Activated CD4-positive, alpha-beta T cell treated with anti-CD3 and anti-CD28 coated beads for 36 hours (primary cell): ENCODE measurements around the gene DPH6. TPM values are rescaled to one million over a fixed set of nuclear protein-coding genes. Genes with fewer than 3 reads are reported as not detected.

Experiments
- ATAC-seq: fragments of 200-7000 bp; cut with Tn5 transposase; one replicate; pipeline ENCODE4 v1.10.0; 2021; ENCODE audit warnings: mild to moderate bottlenecking, moderate library complexity
- CTCF ChIA-PET: fragments of 350-600 bp; sonication (Branson Sonifier 250); formaldehyde crosslinking; loops from one replicate; lab custom pipeline; 2021; ENCODE audit warnings: antibody characterized with exemption; lab: Charles Lee
- POLR2A ChIA-PET: fragments of 350-600 bp; sonication (Branson Sonifier 250); formaldehyde crosslinking; loops from one replicate; lab custom pipeline; 2021; ENCODE audit warnings: antibody characterized with exemption, inconsistent platforms; lab: Charles Lee
- DNase-seq: peaks from one replicate; pipeline ENCODE4 v3.0.0-alpha.2; 2020
- H3K27ac Mint-ChIP-seq: one replicate; pipeline ENCODE4 v1.8.0; 2021; ENCODE audit warnings: mixed read lengths
- H3K27me3 Mint-ChIP-seq: one replicate; pipeline ENCODE4 v1.8.0; 2021; ENCODE audit warnings: mixed read lengths
- H3K36me3 Mint-ChIP-seq: one replicate; pipeline ENCODE4 v1.8.0; 2021; ENCODE audit warnings: low read depth, mixed read lengths
- H3K4me1 Mint-ChIP-seq: one replicate; pipeline ENCODE4 v1.8.0; 2021; ENCODE audit warnings: mixed read lengths
- H3K4me3 Mint-ChIP-seq: one replicate; pipeline ENCODE4 v1.8.0; 2021; ENCODE audit warnings: mild to moderate bottlenecking, moderate library complexity, mixed read lengths
- H3K9me3 Mint-ChIP-seq: one replicate; pipeline ENCODE4 v1.8.0; 2021; ENCODE audit warnings: low read depth, mixed read lengths
- intact Hi-C, 2 experiments: fragments of 100-400 bp; cut with DNase I in 1 of 2; cut with micrococcal nuclease in 1 of 2; formaldehyde crosslinking; loops; one replicate each; pipeline versions ENCODE4 v1.14.2 to v1.15.1; 2022 to 2024; cut with DNase I, micrococcal nuclease
- total RNA-seq, 2 experiments: library from RNA; stranded (reverse); gene quantifications; one replicate each; pipeline ENCODE4 v1.2.3, GENCODE V29; 2021

DPH6 gene
- total RNA-seq, 2 experiments from 2014 or later, result 8.1 to 14.0 TPM

DNA sequence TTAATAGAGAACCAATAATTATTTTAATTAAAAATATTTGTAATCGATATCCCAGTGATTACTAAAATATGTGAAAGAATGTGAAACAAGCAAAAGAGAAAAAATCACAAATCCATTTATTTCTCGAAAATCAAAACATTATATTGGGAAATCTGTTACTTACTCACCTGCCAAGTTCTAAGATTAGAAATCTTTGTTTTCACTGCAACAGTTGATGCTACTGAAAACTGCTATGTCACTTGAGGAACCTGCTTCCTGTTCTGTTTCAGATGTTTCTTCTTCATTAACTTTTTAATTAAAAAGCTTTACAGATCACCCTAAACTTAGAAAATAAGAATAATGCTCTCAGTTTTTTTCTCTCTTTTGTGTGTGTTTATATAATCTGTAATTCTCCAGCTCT lies 13.7 kb upstream of the DPH6 start:
- Mint-ChIP-seq H3K27ac (no peak overlapping the region), H3K4me1 (peaks cover 11% of the 10 kb centered on the region), H3K4me3 (no peak overlapping the region), H3K9me3 (no peaks in the 10 kb centered on the region), H3K27me3 (peaks cover under 1% of the 10 kb centered on the region), H3K36me3 (no peaks in the 10 kb centered on the region)
- intact Hi-C loops, result no loop called here
- POLR2A ChIA-PET, result no interaction called here
- ATAC-seq, result no peak
- CTCF ChIA-PET, result no interaction called here
- no peak for DNase-seq

DNA sequence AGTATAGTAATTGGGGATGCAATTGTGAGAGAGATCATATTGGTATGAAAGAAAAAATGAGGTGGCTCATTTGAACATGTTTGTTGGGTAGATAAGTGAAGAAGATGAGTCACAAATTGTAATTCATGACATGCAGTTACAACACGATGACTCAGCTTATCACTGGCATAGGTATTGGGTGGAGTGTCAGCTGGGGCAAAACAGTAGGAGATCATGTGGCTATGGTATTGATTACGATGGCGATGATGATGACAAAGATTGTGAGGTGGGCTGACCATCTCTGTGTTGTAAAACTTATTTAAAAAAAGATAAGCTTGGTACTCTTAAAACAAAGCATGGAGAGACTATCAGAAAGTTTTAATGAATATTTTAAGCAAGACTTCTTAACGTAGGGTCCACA lies 11.6 kb upstream of the DPH6 start:
- DNase-seq, result peak; percentile 8
- H3K27me3 Mint-ChIP-seq, result peaks cover 2% of the 10 kb centered on the region
- no peak overlapping the region for H3K4me3 Mint-ChIP-seq
- no peaks in the 10 kb centered on the region for H3K36me3 Mint-ChIP-seq
- intact Hi-C loops, result no loop called here
- H3K27ac Mint-ChIP-seq, result peak overlapping the region; percentile 27
- peaks cover 11% of the 10 kb centered on the region for H3K4me1 Mint-ChIP-seq
- H3K9me3 Mint-ChIP-seq, result no peaks in the 10 kb centered on the region
- peak; percentile 88 for ATAC-seq
- ChIA-PET CTCF (interaction anchor here (0.7 kb wide), 1 partner anchor 150 kb away, joined by 3 read pairs; no protein-coding TSS in a partner anchor), POLR2A (no interaction called here)

DNA sequence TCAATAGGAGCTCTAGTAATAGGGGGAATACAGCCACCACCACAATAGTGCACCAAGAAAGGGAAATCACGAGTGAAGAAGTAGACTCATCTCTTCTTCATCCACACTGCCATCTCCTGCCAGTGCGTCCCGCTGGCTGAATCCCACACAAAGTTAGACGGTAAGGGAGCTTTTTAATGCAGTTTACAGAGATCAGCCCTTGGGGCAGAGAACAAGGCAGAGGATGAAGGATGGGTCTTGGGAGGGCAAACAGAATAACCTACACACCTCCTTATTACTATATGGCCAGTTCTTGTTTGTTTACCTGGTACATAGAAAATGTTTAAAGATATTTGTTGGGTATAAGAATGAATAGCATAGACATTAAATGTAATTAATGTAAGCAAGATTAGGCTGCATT lies 11.0 kb upstream of the DPH6 start:
- POLR2A ChIA-PET, result no interaction called here
- no peak for ATAC-seq
- intact Hi-C loops, result no loop called here

DNA sequence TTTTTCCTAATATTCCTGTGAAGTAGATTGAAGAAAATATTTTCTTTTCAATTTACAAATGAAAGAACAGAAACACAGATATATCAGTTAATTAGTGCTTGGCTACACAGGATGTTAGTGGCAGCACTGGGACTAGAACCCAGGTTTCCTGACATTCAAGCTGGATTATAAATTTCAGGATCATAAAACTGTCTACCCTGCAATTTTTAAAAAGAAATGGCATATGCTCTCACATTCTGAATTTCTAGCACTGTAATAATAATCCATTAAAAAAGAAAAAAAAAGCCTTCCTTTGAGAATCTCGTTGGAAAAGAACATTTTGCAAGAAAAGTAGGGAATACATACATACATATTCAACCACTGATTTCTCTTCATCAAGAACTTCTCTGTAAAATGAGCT lies 9.3 kb upstream of the DPH6 start:
- Mint-ChIP-seq H3K27me3 (peaks cover 2% of the 10 kb centered on the region), H3K9me3 (no peaks in the 10 kb centered on the region), H3K4me1 (peaks cover 11% of the 10 kb centered on the region), H3K4me3 (no peak overlapping the region), H3K27ac (no peak overlapping the region), H3K36me3 (no peaks in the 10 kb centered on the region)
- POLR2A ChIA-PET, result no interaction called here
- DNase-seq, result no peak
- intact Hi-C loops, result no loop called here
- no peak for ATAC-seq
- CTCF ChIA-PET, result no interaction called here

More for the DNA sequence above, 11.0 kb upstream of the DPH6 start:
- CTCF ChIA-PET, result interaction anchor here (0.7 kb wide), 1 partner anchor 151 kb away, joined by 3 read pairs; no protein-coding TSS in a partner anchor
- H3K27me3 Mint-ChIP-seq, result peaks cover 2% of the 10 kb centered on the region
- no peaks in the 10 kb centered on the region for H3K36me3 Mint-ChIP-seq
- DNase-seq, result no peak
- no peak overlapping the region for H3K27ac Mint-ChIP-seq
- H3K9me3 Mint-ChIP-seq, result no peaks in the 10 kb centered on the region
- H3K4me3 Mint-ChIP-seq, result no peak overlapping the region
- H3K4me1 Mint-ChIP-seq, result peaks cover 11% of the 10 kb centered on the region

DNA sequence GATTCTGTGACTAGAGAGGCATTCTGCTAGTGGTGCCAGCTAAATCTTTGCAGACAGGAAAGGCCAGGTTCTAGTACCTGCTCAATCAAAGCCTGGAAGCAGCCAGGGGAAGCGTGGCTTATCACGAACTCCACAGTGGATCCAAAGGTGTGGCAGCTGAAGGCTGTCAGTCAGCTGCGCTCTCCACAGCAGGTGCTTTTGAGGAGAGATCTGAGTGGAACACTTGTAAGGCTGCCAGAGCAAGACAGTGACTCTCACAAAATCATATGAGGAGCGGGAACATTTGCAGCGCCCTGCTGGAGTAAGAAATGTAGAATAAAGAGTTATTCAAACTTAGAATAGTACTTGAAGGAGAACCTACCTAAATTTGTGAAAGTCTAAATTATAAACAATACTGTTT lies 5.0 kb upstream of the DPH6 start:
- Mint-ChIP-seq H3K4me3 (no peak overlapping the region), H3K9me3 (no peaks in the 10 kb centered on the region), H3K36me3 (peaks cover 2% of the 10 kb centered on the region), H3K4me1 (peaks cover 10% of the 10 kb centered on the region), H3K27me3 (peaks cover 2% of the 10 kb centered on the region), H3K27ac (no peak overlapping the region)
- intact Hi-C loops, result no loop called here
- no peak for DNase-seq
- ChIA-PET CTCF (no interaction called here), POLR2A (no interaction called here)
- ATAC-seq, result no peak

DNA sequence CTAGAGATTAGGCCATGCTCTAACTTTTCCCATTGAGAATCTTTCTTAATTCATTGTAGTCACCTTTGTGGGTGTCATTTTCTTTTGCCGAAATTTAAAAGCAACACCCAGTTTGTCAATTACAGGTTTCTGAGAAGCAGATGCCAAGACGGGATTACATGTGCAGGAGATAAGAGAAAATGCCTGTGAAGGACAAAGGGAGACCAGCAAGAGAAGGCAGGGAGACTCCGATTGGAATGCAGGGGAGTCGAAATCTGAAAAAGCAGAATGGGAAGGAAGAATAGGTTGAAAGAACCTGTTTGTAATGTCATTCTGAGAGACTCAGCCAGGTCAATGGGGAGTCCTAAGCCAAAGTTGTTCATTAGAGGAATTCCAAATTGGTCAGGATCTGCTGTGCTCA lies 3.6 kb upstream of the DPH6 start:
- Mint-ChIP-seq H3K36me3 (peaks cover 2% of the 10 kb centered on the region), H3K4me1 (peaks cover 14% of the 10 kb centered on the region), H3K27ac (no peak overlapping the region), H3K4me3 (no peak overlapping the region), H3K27me3 (peaks cover under 1% of the 10 kb centered on the region), H3K9me3 (no peaks in the 10 kb centered on the region)
- POLR2A ChIA-PET, result no interaction called here
- ATAC-seq (no peak), DNase-seq (no peak)
- intact Hi-C loops, result loop anchor here (5.0 to 10.0 kb wide), 6 partner anchors 108 to 1512 kb away; partner anchors contain the start of genes AVEN (in 1 of the 2), CDIN1 (in 1 of the 2), GOLGA8A (in 1 of the 2) and KATNBL1 (in 1 of the 2)
- CTCF ChIA-PET, result no interaction called here

DNA sequence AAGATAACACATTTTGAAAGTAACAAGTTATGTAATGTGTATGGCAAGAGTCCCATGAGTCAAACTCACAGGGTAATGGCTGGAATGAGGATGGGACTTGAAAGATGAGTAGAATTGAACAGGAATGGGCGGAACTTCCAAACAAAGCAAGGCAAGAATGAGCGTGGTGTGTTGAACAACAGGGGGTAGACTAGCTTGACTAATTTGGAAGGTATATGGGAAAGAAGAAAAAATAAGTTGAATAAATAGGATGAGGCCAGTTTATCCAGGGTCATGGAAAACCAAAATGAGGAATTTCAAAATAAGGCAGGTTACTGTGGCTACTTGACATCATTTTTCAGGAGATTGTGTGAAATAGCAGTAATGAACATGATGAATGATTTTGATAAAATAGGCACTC lies 2.5 kb upstream of the DPH6 start:
- Mint-ChIP-seq H3K27ac (no peak overlapping the region), H3K27me3 (no peaks in the 10 kb centered on the region), H3K4me3 (no peak overlapping the region), H3K9me3 (no peaks in the 10 kb centered on the region), H3K36me3 (peaks cover 2% of the 10 kb centered on the region), H3K4me1 (peaks cover 20% of the 10 kb centered on the region)
- POLR2A ChIA-PET, result no interaction called here
- DNase-seq, result no peak
- ATAC-seq, result no peak
- CTCF ChIA-PET, result no interaction called here
- intact Hi-C loops, result loop anchor here (5.0 to 10.0 kb wide), 6 partner anchors 109 to 1511 kb away; partner anchors contain the start of genes AVEN (in 1 of the 2), CDIN1 (in 1 of the 2), GOLGA8A (in 1 of the 2) and KATNBL1 (in 1 of the 2)

DNA sequence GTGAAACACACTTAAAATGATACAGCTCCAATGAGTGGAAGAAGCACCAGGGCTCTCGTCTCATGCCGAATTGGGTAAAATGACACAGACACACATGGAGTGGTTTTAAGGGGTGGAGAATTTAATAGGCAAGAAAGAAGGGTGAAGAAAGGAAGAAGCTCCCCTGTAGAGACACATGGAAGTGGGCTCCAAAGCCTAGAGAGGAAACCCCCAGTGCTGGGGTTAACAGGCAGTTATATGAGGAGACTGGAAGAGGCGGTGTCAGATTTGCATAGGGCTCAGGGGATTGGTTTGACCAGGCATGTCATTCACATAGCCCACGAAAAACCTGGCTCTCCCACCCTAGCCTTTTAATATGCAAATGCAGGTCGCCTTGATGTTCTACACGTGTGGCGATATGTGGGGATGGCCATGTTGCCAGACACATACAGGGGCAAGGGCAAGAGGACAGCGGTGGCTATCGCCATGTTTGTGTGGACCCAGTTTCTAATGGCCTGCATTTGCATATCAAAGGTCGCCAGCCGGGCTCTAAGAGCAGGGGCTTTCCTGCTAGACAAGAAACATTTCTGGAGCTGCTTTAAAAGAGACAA lies 1.9 kb upstream of the DPH6 start:
- Mint-ChIP-seq H3K4me1 (peaks cover 21% of the 10 kb centered on the region), H3K4me3 (no peak overlapping the region), H3K9me3 (no peaks in the 10 kb centered on the region), H3K36me3 (peaks cover 2% of the 10 kb centered on the region), H3K27me3 (no peaks in the 10 kb centered on the region), H3K27ac (no peak overlapping the region)
- DNase-seq (no peak), ATAC-seq (no peak)
- POLR2A ChIA-PET, result interaction anchor here (0.6 kb wide), 1 partner anchor 184 kb away, joined by 3 read pairs; no protein-coding TSS in a partner anchor
- CTCF ChIA-PET, result no interaction called here
- intact Hi-C loops, result loop anchor here (2.0 to 10.0 kb wide), 7 partner anchors 109 to 1553 kb away; partner anchors contain the start of genes AVEN (in 1 of the 2), CDIN1 (in 1 of the 2), GOLGA8A (in 1 of the 2) and KATNBL1 (in 1 of the 2)

DNA sequence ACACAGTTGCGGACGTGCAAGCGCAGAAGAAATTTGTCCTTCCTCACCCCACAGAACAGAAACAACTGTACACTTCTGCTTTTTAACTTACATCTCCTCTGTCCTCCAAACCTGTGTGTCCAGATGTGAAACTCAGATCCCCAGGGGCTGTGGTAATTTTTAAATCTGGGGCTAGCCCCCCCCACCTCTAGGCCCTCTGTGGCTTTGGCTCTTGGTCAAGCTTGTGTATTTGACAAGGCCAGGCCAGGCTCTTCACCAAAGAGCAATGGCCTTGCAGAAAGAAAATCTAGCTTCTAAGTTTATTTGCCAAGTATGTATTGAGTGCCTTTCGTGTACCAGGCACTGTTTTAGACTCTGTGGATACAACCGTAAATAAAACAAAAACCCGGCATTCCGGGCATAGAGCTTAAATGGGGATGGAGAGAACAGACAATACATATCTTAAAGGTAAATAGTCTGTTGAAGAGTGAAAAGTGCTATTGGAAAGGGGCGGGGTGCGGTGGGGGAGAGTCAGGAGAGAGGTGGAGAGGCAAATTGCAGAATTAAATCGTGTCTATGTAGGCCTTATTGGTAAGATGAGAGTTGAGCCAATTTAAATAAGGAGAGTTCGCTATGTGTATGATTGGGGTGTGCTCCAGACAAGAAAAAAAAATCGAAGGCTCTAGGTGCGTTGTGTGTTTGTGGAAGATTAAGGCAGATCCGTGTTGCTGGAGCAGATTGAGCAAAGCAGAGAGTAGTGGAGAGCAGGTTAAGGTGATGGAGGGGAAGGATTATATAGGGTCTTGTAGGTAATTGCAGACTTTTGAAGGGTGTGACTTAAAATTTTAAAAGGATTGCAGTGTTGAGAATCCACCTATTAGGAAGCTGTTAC lies 781 bp upstream of the DPH6 start:
- peaks cover 21% of the 10 kb centered on the region for H3K4me1 Mint-ChIP-seq
- peak overlapping the region; percentile 77 for H3K27ac Mint-ChIP-seq
- no peak for DNase-seq
- intact Hi-C loops, result loop anchor here (1.0 to 10.0 kb wide), 10 partner anchors 111 to 1554 kb away; partner anchors contain the start of genes ZNF770 (in 2 of the 2), AVEN (in 1 of the 2), CDIN1 (in 1 of the 2) and GOLGA8A (in 1 of the 2)
- H3K9me3 Mint-ChIP-seq, result no peaks in the 10 kb centered on the region
- peak overlapping the region; percentile 95 for H3K4me3 Mint-ChIP-seq
- POLR2A ChIA-PET, result no interaction called here
- CTCF ChIA-PET, result no interaction called here
- no peaks in the 10 kb centered on the region for H3K27me3 Mint-ChIP-seq
- ATAC-seq, result no peak
- peaks cover 2% of the 10 kb centered on the region for H3K36me3 Mint-ChIP-seq

DNA sequence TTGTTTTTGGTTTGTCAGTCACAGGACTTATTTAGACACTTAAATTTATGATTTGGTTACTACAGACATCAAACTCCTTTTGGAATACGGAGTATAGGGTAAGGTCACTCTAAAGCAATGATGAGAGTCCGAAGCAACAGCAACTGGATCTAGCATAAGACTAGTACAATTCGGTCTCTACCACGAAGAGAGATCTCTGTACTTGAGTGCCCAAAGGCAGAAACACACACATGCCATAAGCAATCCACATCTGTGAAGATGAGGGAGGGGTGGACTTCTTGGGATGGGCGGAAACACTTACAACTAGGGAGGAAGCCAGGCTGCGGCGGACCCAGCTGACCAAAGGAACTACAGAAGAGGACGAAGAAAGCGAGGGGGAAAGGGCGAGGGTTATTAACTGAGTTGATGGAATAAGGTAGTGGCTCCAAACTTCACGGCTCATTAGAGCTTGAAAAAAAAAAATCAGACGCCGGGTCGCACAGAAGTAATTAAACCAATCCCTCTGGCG lies 595 bp downstream of the DPH6 start:
- CTCF ChIA-PET, result interaction anchor here (0.5 kb wide), 1 partner anchor 1549 kb away, joined by 3 read pairs; no protein-coding TSS in a partner anchor
- Mint-ChIP-seq H3K27ac (peak overlapping the region; percentile 99), H3K4me3 (peak overlapping the region; percentile 95), H3K9me3 (no peaks in the 10 kb centered on the region), H3K27me3 (no peaks in the 10 kb centered on the region), H3K36me3 (peaks cover 2% of the 10 kb centered on the region), H3K4me1 (peaks cover 23% of the 10 kb centered on the region)
- intact Hi-C loops, result loop anchor here (5.0 to 10.0 kb wide), 6 partner anchors 112 to 1508 kb away; partner anchors contain the start of genes AVEN (in 1 of the 2), CDIN1 (in 1 of the 2), GOLGA8A (in 1 of the 2) and KATNBL1 (in 1 of the 2)
- peak; percentile 36 for DNase-seq
- peak; percentile 17 for ATAC-seq
- POLR2A ChIA-PET, result no interaction called here

DNA sequence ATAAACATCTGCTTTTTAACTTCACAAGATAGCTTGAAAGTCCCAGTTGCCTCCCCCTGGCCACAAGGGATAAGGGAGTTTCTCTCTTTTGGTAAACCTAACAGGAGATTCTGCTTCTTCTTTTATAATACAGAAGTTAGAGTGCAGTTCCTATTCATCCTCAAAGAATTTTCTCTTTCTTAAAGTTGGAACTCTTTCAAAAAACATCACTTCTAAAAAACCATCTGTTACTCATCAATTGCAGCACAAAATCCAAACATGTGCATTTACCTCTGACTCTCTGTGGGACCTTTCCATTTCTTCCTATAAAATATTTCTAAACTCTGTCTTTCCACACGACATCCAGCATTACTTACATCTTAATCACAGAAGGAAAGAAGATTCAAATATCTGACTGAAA lies 5.1 kb downstream of the DPH6 start:
- DNase-seq (no peak), ATAC-seq (no peak)
- Mint-ChIP-seq H3K27ac (no peak overlapping the region), H3K4me1 (peaks cover 13% of the 10 kb centered on the region), H3K36me3 (peaks cover 2% of the 10 kb centered on the region), H3K27me3 (no peaks in the 10 kb centered on the region), H3K9me3 (no peaks in the 10 kb centered on the region), H3K4me3 (no peak overlapping the region)
- ChIA-PET CTCF (no interaction called here), POLR2A (no interaction called here)
- intact Hi-C loops, result loop anchor here in 1 of 2 experiments (10.0 kb wide), 1 partner anchor 1326 kb away; the partner anchor contains the start of gene KATNBL1
